NT2/D1 (cell line): ENCODE data around the gene LPCAT3.
A peak's percentile ranks its signal among the peaks of the same experiment; 100 is the strongest.

ENCODE experiments used
- DNase-seq: peaks from one replicate; pipeline ENCODE4 v3.0.0-alpha.2; 2011; ENCODE audit warnings: low read depth, low spot score
- H3K27me3 ChIP-seq: 2 replicates; pipeline ENCODE4 v1.6.0; 2011; ENCODE audit warnings: mild to moderate bottlenecking; ENCODE audit not compliant: insufficient read length, insufficient read depth
- H3K36me3 ChIP-seq: 2 replicates; pipeline ENCODE4 v1.6.1; 2011; ENCODE audit warnings: mild to moderate bottlenecking, low read length, mixed read lengths; ENCODE audit not compliant: insufficient read depth, insufficient read length
- H3K4me1 ChIP-seq: 2 replicates; pipeline ENCODE4 v1.5.1; 2011; ENCODE audit not compliant: insufficient read depth, insufficient read length
- H3K4me3 ChIP-seq: 2 replicates; pipeline ENCODE4 v1.5.1; 2011; ENCODE audit warnings: low read depth; ENCODE audit not compliant: insufficient read length
- H3K9ac ChIP-seq: 2 replicates; pipeline ENCODE4 v1.6.0; 2011; ENCODE audit warnings: low read depth; ENCODE audit not compliant: insufficient read length
- H3K9me3 ChIP-seq: 2 replicates; pipeline ENCODE4 v1.5.1; 2011; ENCODE audit warnings: mild to moderate bottlenecking, low read length; ENCODE audit not compliant: insufficient read depth
- SUZ12 ChIP-seq: IDR thresholded peaks from 2 replicates; pipeline ENCODE4 v1.6.1; 2011; ENCODE audit not compliant: insufficient read length, insufficient read depth; ENCODE audit errors: extremely low read depth
- YY1 ChIP-seq: IDR thresholded peaks from 2 replicates; pipeline ENCODE4 v1.6.1; 2011; ENCODE audit not compliant: insufficient read length, insufficient read depth
- ZNF274 ChIP-seq: IDR thresholded peaks from 2 replicates; pipeline ENCODE4 v1.6.1; 2011; ENCODE audit warnings: mild to moderate bottlenecking, low read depth, low read length

Gene LPCAT3

DNA sequence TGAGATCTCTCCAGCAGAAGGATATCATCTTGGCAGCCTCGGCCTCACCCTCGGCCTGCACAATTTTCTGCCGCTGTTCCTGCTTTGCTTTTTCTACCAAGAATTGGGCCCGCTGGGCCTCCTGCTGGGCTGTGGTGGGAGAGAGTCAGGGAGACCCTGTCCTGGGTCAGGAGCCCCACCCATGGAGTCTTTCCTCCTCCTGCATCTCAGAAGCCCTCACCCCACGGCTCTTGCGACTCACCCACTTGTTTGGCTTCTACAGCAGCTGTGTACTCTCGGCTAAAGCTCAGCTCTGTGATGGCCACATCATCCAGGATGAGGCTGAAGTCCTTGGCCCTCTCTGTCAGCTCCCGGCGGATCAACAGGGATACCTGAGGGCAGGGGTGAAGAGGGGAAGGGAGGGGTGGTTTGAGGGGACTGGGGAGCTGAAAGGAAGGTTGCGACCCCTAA is 50.6 kb downstream of the LPCAT3 start:
- Histone ChIP-seq H3K27me3 (no peaks in the 10 kb centered on the region), H3K4me3 (no peak overlapping the region), H3K9me3 (no peaks in the 10 kb centered on the region), H3K4me1 (peaks cover 33% of the 10 kb centered on the region), H3K9ac (peak overlapping the region; percentile 34), H3K36me3 (peaks cover 75% of the 10 kb centered on the region)
- TF ChIP-seq ZNF274 (no peak), YY1 (no peak), SUZ12 (no peak)
- no peak for DNase-seq

DNA sequence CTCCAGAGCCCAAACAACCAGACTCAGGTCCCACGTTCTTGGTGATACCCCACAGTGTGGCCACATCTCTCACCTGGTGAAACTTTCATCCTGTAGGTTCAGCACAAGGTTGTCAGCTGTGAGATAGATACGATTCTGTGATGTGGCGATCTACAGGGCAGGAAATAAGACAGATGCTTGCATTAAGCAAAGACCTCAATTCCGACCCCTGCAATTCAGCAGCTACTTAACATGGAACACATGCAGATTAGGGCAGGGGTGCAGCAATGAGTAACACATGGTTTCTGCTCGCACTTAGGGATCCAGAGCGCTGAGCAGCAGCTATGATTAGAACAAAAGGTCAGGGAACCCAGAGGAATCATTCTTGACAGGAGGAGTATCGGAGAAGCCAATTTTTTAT is 51.9 kb downstream of the LPCAT3 start:
- H3K4me1 ChIP-seq: peaks cover 42% of the 10 kb centered on the region
- H3K36me3 ChIP-seq: peaks cover 62% of the 10 kb centered on the region
- DNase-seq: no peak
- TF ChIP-seq YY1 (no peak), SUZ12 (no peak), ZNF274 (no peak)
- no peak overlapping the region for H3K9ac ChIP-seq
- no peaks in the 10 kb centered on the region for H3K9me3 ChIP-seq
- no peak overlapping the region for H3K4me3 ChIP-seq
- H3K27me3 ChIP-seq: no peaks in the 10 kb centered on the region

DNA sequence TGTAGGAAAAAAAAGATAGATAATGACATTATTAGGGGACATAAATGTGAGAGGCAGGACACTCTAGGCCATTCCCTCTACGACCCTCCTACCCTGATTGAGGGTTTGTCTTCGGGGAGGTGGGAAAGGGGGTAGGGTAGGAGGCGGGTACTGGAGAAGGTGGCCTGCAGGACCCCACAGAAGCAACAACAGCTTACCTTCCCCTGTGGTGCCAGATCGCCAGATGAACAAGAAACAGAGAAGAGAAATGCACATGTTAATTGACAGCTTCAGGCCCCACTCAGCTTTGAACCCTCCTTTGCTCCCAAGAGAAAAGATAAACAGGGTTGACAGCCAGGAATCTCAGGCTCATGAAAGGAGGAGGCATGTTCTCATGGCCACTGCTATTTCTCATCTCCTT is 52.6 kb downstream of the LPCAT3 start:
- peaks cover 48% of the 10 kb centered on the region for H3K4me1 ChIP-seq
- no peak overlapping the region for H3K9ac ChIP-seq
- H3K4me3 ChIP-seq: no peak overlapping the region
- DNase-seq: no peak
- no peak for TF ChIP-seq YY1
- TF ChIP-seq ZNF274: no peak
- TF ChIP-seq SUZ12: no peak
- H3K27me3 ChIP-seq: no peaks in the 10 kb centered on the region
- no peaks in the 10 kb centered on the region for H3K9me3 ChIP-seq
- peaks cover 63% of the 10 kb centered on the region for H3K36me3 ChIP-seq

DNA sequence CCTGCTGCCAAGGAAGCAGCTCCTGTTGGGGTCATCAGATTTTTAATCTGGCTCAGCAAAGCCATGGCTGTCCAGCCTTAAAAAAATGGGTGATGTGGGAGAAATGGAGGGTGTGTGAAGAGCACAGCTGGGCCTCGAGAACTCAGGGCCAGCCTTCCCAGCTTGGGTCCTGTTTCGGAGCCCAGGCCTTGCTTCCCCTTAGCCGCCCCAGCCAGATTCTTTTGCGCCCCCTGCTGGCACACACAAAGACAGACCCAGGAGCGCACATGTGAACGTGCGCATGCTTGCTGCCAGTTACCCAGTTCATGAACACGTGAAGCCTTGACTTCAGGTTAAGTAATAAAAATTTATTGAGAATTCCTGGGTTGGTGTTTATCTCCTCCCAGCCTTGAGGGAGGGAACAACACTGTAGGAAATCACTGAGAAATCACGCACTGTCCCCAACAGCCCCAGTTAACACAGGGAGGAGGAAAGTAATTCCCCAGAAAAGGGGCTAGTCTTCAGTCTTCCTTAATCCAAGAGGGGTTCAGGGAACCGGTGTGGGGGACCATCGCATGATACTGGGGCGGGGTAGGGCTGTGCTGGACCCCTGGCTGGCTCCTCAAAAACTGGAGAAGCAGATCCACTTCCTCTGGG is 53.1 kb downstream of the LPCAT3 start:
- Histone ChIP-seq H3K9me3 (no peaks in the 10 kb centered on the region), H3K9ac (peak overlapping the region; percentile 50), H3K4me3 (no peak overlapping the region), H3K27me3 (no peaks in the 10 kb centered on the region), H3K36me3 (peaks cover 65% of the 10 kb centered on the region), H3K4me1 (peaks cover 54% of the 10 kb centered on the region)
- DNase-seq: peak; percentile 95
- no peak for TF ChIP-seq SUZ12
- no peak for TF ChIP-seq ZNF274

DNA sequence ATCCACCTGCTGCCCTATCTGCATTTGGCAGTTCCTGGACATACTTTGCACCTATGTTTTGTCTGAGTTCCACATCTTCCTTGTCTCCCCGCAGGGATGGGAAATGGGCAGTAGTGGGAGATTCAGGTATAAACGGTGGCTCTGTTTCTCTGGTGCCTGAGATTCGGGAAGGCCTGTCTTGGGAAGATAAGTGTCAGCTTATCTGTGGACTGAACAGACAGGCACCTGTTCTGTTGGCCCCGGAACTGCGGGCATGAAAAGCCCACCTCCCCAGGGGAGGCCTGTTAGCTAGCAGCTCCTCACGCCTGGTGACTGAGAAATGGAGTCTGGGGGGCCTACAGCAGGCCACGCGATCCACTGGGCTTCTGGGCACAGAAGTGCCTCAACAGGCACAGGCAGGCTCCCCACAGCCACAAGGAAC is 53.7 kb downstream of the LPCAT3 start:
- no peak for TF ChIP-seq ZNF274
- no peak for TF ChIP-seq SUZ12
- TF ChIP-seq YY1: no peak
- no peak for DNase-seq
- Histone ChIP-seq H3K36me3 (peaks cover 63% of the 10 kb centered on the region), H3K9ac (peak overlapping the region; percentile 50), H3K9me3 (no peaks in the 10 kb centered on the region), H3K27me3 (no peaks in the 10 kb centered on the region), H3K4me3 (no peak overlapping the region), H3K4me1 (peaks cover 55% of the 10 kb centered on the region)

DNA sequence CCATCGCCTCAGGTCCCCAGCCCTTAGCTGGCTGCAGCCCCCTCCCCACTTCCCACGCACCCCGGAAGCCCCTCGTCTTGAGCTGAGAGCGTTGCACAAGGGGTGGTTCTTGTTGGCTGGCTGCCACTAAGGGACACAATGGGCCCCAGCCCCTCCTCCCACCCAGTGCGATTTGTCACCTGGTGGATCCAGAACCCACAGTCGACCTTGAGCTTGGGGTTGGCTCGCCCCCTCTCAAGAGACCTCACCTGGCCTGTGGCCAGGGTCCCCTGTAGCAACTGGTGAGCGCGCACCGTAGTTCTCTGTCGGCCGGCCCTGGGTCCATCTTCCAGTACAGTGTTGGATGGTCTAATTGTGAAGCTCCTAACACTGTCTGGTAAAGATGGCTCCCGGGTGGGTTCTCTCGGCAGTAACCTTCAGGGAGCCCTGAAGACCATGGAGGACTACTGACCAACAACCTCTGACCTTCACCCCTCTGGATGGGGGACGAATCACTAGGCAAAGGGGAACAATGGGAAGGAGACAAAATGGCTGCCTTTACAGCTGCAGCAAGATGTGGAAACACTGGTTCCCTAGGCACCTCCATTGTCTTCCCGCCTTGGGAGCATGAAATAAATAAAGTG is 54.4 kb downstream of the LPCAT3 start:
- Histone ChIP-seq H3K9me3 (no peaks in the 10 kb centered on the region), H3K4me3 (no peak overlapping the region), H3K4me1 (peaks cover 62% of the 10 kb centered on the region), H3K9ac (no peak overlapping the region), H3K27me3 (no peaks in the 10 kb centered on the region), H3K36me3 (peaks cover 57% of the 10 kb centered on the region)
- TF ChIP-seq SUZ12 (no peak), YY1 (peak; percentile 34)
- DNase-seq: no peak

DNA sequence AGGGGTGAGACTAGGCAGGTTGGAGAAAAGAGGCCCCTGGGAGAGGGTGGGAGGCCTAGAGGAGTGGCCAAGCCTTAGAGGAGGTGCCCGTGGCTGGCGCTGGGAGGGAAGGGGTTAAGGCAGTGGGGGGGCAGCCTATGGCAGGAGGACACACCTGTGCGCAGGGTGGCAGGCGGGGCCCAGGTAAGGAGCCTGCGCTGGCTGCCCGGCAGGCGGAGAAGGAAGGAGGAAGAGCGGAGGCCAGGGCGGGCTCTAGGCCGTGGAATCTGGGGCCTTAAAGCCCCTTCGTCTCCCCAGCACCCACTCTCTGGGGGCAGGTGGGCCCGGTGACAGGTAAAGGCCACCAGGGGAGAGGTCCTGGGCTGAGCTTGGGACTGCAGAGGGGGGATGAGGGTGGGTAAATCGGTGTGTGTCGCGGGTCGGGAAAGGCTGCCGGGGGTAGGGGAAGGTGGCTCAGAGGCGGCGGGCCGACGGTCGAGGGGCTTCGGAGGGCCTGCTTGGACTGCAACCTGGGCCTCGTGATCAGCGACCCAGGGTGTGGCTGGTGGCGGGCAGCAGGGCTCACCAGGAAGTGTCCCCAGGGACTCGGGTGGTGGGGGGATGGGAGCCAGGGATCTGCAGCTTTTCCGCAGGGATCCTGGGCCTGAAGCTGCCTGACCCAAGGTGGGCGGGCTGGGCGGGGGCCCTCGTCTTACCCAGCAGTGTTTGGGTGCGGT is 55.1 kb downstream of the LPCAT3 start:
- no peak for TF ChIP-seq SUZ12
- TF ChIP-seq ZNF274: no peak
- no peak for TF ChIP-seq YY1
- peaks cover 61% of the 10 kb centered on the region for H3K4me1 ChIP-seq
- H3K4me3 ChIP-seq: no peak overlapping the region
- H3K36me3 ChIP-seq: peaks cover 50% of the 10 kb centered on the region
- no peaks in the 10 kb centered on the region for H3K9me3 ChIP-seq
- H3K27me3 ChIP-seq: no peaks in the 10 kb centered on the region
- peak overlapping the region; percentile 58 for H3K9ac ChIP-seq
- no peak for DNase-seq
